ENCODE measurements around the gene LIME1. TPM values are rescaled to one million over a fixed set of nuclear protein-coding genes. Genes with fewer than 3 reads are reported as not detected.

Gene LIME1
- total RNA-seq, 1 donor from 2014 or later = 8.1 TPM

DNA sequence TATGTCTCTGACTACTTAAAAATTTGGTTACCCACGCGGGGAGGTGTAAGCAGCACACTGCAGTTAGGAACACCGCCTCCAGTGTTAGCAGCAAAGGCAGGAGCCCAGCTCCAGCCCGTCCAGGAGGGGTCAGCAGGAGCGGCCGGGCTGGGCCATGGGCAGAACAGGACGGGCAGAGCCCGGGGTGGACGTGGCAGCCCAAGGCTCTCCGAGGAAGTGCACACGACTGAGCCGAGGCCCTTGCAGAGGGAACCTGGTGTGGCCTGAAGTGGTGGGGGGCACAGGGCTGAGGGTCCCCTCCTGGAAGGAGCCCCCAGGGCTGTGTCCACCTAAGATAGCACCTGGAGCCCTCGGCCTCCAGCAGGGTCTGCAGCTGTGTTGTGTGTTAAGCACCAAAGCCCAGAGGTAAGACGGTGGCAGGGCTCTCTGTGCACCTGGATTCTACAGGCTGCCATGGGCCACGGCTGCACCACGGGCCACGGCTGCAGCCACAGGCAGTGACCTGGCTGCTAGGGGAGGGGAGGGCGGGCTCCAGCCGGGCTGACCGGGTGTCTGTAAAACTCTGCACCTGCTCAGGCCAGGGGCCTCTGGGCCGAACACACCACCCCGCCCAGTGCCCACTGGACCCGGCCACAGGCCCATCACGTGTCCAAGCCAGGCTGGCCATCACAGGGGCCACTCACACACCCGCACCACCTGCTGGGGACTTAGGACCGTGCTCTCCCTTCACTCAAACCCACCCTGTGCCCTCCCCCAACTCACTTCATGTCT is 9.7 kb downstream of the LIME1 start:
- Mint-ChIP-seq H3K27ac (ENCODE audit: unreplicated experiment) (no peak overlapping the region), H3K27me3 (ENCODE audit: unreplicated experiment) (peaks cover 12% of the 10 kb centered on the region), H3K4me1 (ENCODE audit: unreplicated experiment) (no peaks in the 10 kb centered on the region), H3K9me3 (ENCODE audit: unreplicated experiment) (no peaks in the 10 kb centered on the region), H3K4me3 (ENCODE audit: unreplicated experiment) (peak overlapping the region; percentile 83), H3K36me3 (ENCODE audit: low read depth, unreplicated experiment) (peaks cover 19% of the 10 kb centered on the region)
- DNase-seq (ENCODE audit: low spot score) = no peak
- no peak for TF ChIP-seq CTCF (IDR thresholded peaks at IDR 0.05; ENCODE audit: unreplicated experiment)

- no peak for TF ChIP-seq CTCF (IDR thresholded peaks at IDR 0.05; ENCODE audit: unreplicated experiment)
These were observed 10.4 kb downstream of the LIME1 start for GRCh38 chr20:63746751-63747315.

DNA sequence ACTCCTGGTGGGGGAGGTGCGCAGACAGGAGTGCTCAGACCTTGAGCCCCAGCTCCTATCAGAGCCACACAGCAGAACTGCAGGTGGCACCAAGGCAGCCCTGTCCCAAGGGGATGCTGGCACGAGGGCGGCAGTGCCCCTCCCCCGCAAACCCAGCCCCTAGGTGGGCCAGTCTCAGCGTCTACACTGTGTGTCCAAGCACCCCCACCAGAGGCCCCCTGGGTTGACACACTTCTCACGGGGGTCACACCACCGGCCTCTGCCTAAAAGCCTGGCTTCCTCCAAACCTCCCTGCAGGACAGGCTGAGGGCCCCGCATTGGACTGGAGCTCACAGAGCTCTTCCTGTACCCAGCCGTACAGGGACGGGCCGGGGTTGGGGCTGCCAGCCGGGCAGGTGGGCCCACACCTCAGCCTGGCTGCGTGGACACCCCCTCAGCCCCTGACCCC is 11.2 kb downstream of the LIME1 start:
- no peak for TF ChIP-seq CTCF (IDR thresholded peaks at IDR 0.05; ENCODE audit: unreplicated experiment)
- Mint-ChIP-seq H3K4me1 (ENCODE audit: unreplicated experiment) (no peaks in the 10 kb centered on the region), H3K4me3 (ENCODE audit: unreplicated experiment) (no peak overlapping the region), H3K27ac (ENCODE audit: unreplicated experiment) (no peak overlapping the region), H3K27me3 (ENCODE audit: unreplicated experiment) (peaks cover 15% of the 10 kb centered on the region), H3K36me3 (ENCODE audit: low read depth, unreplicated experiment) (peaks cover 19% of the 10 kb centered on the region), H3K9me3 (ENCODE audit: unreplicated experiment) (no peaks in the 10 kb centered on the region)
- DNase-seq (ENCODE audit: low spot score) = no peak

More at GRCh38 chr20:63746751-63747315, 10.4 kb downstream of the LIME1 start:
- no peaks in the 10 kb centered on the region for H3K4me1 Mint-ChIP-seq (ENCODE audit: unreplicated experiment)
- H3K9me3 Mint-ChIP-seq (ENCODE audit: unreplicated experiment) = no peaks in the 10 kb centered on the region
- peaks cover 19% of the 10 kb centered on the region for H3K36me3 Mint-ChIP-seq (ENCODE audit: low read depth, unreplicated experiment)
- H3K27ac Mint-ChIP-seq (ENCODE audit: unreplicated experiment) = no peak overlapping the region
- DNase-seq (ENCODE audit: low spot score) = no peak
- no peak overlapping the region for H3K4me3 Mint-ChIP-seq (ENCODE audit: unreplicated experiment)
- peaks cover 12% of the 10 kb centered on the region for H3K27me3 Mint-ChIP-seq (ENCODE audit: unreplicated experiment)

- H3K9me3 Mint-ChIP-seq (ENCODE audit: unreplicated experiment) = no peaks in the 10 kb centered on the region
- H3K27me3 Mint-ChIP-seq (ENCODE audit: unreplicated experiment) = peaks cover 19% of the 10 kb centered on the region
- no peaks in the 10 kb centered on the region for H3K4me1 Mint-ChIP-seq (ENCODE audit: unreplicated experiment)
- no peak overlapping the region for H3K4me3 Mint-ChIP-seq (ENCODE audit: unreplicated experiment)
- DNase-seq (ENCODE audit: low spot score) = no peak
- no peak for TF ChIP-seq CTCF (IDR thresholded peaks at IDR 0.05; ENCODE audit: unreplicated experiment)
- H3K36me3 Mint-ChIP-seq (ENCODE audit: low read depth, unreplicated experiment) = peaks cover 19% of the 10 kb centered on the region
- H3K27ac Mint-ChIP-seq (ENCODE audit: unreplicated experiment) = no peak overlapping the region
These were observed 11.8 kb downstream of the LIME1 start for GRCh38 chr20:63748070-63748933.

Measured in endothelial cell (in vitro differentiated cells).